Activated T-cell treated with anti-CD3 and anti-CD28 coated beads, Interleukin-2, amount 50 U/mL, for 72 hours (primary cell): ENCODE results near the gene DMRT3. TPM values are rescaled to one million over a fixed set of nuclear protein-coding genes. Genes with fewer than 3 reads are reported as not detected.
A peak's percentile ranks its signal among the peaks of the same experiment; 100 is the strongest.

Experiments
- ATAC-seq, 2 donors: fragments of 150-1000 bp; cut with Tn5 transposase; replicated peaks in 1 of 2; 2 replicates each; pipeline ENCODE4 v1.10.0; 2021; ENCODE audit warnings: moderate library complexity in 2 of 2, mild to moderate bottlenecking in 1 of 2
- DNase-seq, 2 donors: peaks; one replicate each; pipeline ENCODE4 v3.0.0; 2021 to 2022; ENCODE audit warnings: mixed read lengths in 1 of 2
- H3K27ac Mint-ChIP-seq: one replicate; pipeline ENCODE4 v1.8.0; 2022; ENCODE audit warnings: mild to moderate bottlenecking, moderate library complexity, mixed read lengths
- H3K27me3 Mint-ChIP-seq: one replicate; pipeline ENCODE4 v1.8.0; 2022; ENCODE audit warnings: low read depth, mixed read lengths
- H3K36me3 Mint-ChIP-seq, 2 donors: one replicate each; pipeline ENCODE4 v1.8.0; 2022; ENCODE audit warnings: mixed read lengths in 2 of 2, mild to moderate bottlenecking in 1 of 2; ENCODE audit not compliant: insufficient read depth in 2 of 2
- H3K4me1 Mint-ChIP-seq: one replicate; pipeline ENCODE4 v1.8.0; 2022; ENCODE audit warnings: low read depth, mixed read lengths
- H3K4me3 Mint-ChIP-seq, 2 donors: one replicate each; pipeline ENCODE4 v1.8.0; 2022; ENCODE audit warnings: mild to moderate bottlenecking in 2 of 2, mixed read lengths in 2 of 2, moderate library complexity in 2 of 2
- H3K9me3 Mint-ChIP-seq, 2 donors: one replicate each; pipeline ENCODE4 v1.8.0; 2022; ENCODE audit warnings: mixed read lengths in 2 of 2
- total RNA-seq, 2 donors: library from RNA; stranded (reverse); gene quantifications; one replicate each; pipeline ENCODE4 v1.2.3, GENCODE V29; 2022

Gene DMRT3, protein sequence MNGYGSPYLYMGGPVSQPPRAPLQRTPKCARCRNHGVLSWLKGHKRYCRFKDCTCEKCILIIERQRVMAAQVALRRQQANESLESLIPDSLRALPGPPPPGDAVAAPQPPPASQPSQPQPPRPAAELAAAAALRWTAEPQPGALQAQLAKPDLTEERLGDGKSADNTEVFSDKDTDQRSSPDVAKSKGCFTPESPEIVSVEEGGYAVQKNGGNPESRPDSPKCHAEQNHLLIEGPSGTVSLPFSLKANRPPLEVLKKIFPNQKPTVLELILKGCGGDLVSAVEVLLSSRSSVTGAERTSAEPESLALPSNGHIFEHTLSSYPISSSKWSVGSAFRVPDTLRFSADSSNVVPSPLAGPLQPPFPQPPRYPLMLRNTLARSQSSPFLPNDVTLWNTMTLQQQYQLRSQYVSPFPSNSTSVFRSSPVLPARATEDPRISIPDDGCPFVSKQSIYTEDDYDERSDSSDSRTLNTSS
- not detected for total RNA-seq

DNA sequence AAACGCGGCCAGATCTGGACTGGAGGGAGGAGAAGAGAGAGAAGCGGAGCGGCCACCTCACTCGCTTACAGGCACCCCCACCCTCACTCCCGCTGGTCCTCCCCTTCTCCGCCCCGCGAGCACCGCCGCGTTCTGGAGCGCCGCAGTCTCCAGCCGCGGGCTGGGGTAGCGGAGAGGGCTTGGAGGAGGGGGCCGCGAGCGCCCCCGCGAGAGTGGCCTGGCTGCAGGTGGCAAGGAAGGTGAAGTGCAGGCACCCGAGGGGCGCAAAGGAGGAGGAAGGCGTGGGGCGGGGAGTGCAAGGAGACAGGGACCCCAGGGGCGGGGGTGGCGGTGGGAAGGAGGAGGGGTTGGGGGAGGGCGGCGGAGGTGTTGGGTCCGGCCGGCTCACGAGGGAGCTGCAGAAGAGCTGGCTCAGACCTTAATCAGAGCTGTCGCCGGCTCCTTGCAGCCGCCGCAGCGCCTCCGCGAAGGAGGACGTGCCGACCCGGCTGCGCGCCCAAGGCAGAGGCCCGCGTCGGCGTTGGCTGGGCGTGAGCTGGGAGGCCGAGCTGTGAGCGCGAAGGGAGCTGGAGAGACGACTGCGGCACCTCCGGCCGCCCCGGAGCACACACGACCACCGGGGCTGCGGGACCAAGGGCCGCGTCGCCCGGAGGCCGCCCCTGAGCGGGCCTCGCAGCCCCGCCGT is at the start of gene DMRT3:
DMRT3 (plus strand) TSS at position 398 of the 685 bp plus-strand sequence. CDS start 347 bp downstream, outside the sequence.
- ATAC-seq (peak; percentile 12 to 36), DNase-seq (peak in 1 of 2 donors; percentile 23)
- Mint-ChIP-seq H3K27ac (no peak within 1 kb of the TSS), H3K27me3 (peaks cover 77% of the 10 kb centered on the region), H3K4me3 (peak within 1 kb of the TSS; percentile 54 to 68), H3K9me3 (no peaks in the 10 kb centered on the region), H3K4me1 (peaks cover 25% of the 10 kb centered on the region), H3K36me3 (peaks cover 0 to 9% of the 10 kb centered on the region in 2 donors)

DNA sequence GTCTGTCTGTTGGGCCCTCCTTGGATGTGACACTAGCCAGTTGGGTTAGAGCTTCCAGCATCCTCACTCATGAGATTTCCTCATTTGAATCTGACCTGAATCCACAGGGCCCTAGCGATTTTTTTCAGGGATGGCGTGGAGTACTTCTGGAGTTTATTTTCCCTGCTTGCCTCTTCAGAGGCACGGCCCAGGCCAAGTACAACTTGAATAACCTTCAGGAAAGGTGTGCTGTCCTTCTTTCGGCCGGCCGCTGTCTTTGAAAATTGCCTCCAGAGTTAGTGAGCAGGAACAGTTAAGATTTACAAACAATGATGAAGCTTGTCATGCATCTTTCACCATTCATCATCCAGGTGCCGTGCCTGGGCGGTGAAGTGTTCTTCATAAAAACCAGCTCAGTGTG is 49.5 kb upstream of the DMRT3 start:
- H3K4me3 Mint-ChIP-seq: no peak overlapping the region
- ATAC-seq: no peak
- no peaks in the 10 kb centered on the region for H3K9me3 Mint-ChIP-seq
- no peaks in the 10 kb centered on the region for H3K4me1 Mint-ChIP-seq
- no peak for DNase-seq
- H3K27ac Mint-ChIP-seq: no peak overlapping the region
- peaks cover 33% of the 10 kb centered on the region for H3K27me3 Mint-ChIP-seq
- H3K36me3 Mint-ChIP-seq: no peaks in the 10 kb centered on the region

DNA sequence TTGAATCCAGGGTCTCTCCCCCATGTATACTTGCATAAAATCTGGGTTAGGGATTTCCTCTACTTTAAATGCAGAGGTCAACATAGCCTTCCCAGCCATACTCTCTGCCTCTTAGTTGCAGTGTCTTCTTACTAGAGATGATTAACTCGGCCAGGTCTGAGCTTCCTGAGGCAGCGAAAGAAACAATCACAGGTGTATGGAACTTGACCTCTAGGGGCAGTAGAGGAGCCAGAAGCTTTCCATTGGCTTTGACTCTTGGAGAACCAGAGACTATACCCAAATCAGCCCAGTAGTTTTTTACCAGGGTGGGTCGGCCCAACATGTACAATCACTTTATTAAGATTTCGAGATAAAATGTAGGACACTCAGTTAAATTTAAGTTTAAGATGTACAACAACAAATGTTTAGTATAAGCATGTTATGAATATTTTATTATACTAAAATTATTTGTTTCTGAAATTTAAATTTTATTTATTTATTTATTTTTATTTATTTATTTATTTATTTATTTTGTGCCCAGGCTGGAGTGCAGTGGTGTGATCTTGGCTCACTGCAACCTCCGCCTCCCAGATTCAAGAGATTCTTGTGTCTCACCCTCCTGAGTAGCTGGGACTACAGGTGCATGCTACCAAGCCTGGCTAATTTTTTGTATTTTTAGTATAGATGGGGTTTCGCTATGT is 48.0 kb upstream of the DMRT3 start:
- Mint-ChIP-seq H3K4me1 (no peaks in the 10 kb centered on the region), H3K9me3 (no peaks in the 10 kb centered on the region), H3K4me3 (no peak overlapping the region), H3K27me3 (peaks cover 37% of the 10 kb centered on the region), H3K27ac (no peak overlapping the region), H3K36me3 (no peaks in the 10 kb centered on the region)
- no peak for ATAC-seq
- DNase-seq: peak in 1 of 2 donors; percentile 2

DNA sequence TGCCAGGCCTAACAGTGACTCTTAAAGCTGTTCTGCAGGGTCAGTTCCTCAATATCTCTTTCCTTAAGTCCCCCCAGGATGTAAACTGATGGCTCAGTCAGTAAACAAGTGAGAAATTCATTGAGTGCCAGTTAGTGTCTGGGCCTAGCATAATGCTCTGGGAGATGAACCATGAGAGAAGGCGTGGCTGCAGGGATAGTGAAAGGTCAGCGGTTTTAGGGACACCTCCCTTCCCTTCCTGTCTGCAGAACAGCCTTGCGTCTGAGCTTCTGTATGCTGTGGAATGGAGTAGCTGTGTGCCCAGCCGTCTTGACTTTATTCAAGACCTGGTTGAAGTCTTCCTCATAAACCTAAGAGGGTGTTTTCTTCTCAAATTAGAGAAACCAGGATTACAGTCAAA is 46.7 kb upstream of the DMRT3 start:
- Mint-ChIP-seq H3K36me3 (no peaks in the 10 kb centered on the region), H3K27ac (no peak overlapping the region), H3K27me3 (peaks cover 46% of the 10 kb centered on the region), H3K9me3 (no peaks in the 10 kb centered on the region), H3K4me3 (no peak overlapping the region), H3K4me1 (no peaks in the 10 kb centered on the region)
- ATAC-seq: no peak
- no peak for DNase-seq

DNA sequence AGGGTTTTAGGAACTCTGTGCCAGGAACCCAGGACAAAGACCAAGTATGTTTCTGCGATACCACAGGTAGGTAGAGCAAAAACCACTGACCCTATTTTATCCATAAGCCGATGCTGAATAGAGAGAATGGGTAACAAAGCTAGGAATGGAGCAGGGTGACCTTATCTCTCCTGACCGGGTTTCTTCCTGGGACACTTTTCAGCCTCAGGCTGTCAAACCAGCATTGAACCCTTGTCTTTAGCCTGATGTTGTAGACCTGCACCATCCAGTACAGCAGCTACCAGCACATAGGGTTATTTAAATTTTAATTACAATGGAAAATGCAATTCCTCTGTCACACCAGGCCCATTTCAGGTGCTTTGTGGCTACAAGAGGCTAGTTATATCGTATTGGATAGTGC is 43.1 kb upstream of the DMRT3 start:
- H3K27me3 Mint-ChIP-seq: peaks cover 68% of the 10 kb centered on the region
- no peaks in the 10 kb centered on the region for H3K4me1 Mint-ChIP-seq
- DNase-seq (no peak), ATAC-seq (no peak)
- no peak overlapping the region for H3K27ac Mint-ChIP-seq
- H3K9me3 Mint-ChIP-seq: no peaks in the 10 kb centered on the region
- H3K36me3 Mint-ChIP-seq: no peaks in the 10 kb centered on the region
- H3K4me3 Mint-ChIP-seq: no peak overlapping the region

DNA sequence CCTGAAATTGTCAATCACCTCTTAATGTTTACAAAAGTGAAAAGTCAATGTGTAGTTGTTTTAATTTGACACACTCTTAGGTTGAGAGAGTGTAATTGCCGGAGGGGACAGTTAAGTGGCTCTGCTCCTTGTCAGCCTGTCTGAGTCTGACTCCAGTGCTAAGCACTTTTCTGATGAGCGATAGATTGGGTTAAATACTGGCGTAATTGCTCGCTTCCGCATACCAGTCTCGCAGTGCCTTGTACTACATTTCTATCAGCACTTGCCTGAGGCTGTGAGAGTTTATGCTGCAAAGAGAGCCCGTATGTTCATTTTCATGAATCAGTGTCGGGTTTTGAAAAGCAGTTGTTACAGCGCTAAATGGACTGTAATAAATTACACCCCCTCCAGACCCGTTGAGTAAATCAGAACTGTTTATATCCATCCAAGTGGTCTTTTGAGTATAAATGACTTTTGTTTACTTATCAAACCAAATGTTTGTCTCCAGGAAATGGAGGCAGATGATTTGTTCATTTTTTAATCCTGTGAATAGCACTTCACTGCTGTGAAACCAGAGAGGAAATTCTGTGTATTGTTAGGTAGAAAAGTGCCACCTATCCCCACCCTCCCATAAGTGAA is 41.0 kb upstream of the DMRT3 start:
- ATAC-seq (no peak), DNase-seq (no peak)
- Mint-ChIP-seq H3K4me3 (no peak overlapping the region), H3K36me3 (peaks cover 2 to 4% of the 10 kb centered on the region in 2 donors), H3K27me3 (peaks cover 77% of the 10 kb centered on the region), H3K9me3 (peaks cover 5 to 7% of the 10 kb centered on the region in 2 donors), H3K4me1 (no peaks in the 10 kb centered on the region), H3K27ac (no peak overlapping the region)

DNA sequence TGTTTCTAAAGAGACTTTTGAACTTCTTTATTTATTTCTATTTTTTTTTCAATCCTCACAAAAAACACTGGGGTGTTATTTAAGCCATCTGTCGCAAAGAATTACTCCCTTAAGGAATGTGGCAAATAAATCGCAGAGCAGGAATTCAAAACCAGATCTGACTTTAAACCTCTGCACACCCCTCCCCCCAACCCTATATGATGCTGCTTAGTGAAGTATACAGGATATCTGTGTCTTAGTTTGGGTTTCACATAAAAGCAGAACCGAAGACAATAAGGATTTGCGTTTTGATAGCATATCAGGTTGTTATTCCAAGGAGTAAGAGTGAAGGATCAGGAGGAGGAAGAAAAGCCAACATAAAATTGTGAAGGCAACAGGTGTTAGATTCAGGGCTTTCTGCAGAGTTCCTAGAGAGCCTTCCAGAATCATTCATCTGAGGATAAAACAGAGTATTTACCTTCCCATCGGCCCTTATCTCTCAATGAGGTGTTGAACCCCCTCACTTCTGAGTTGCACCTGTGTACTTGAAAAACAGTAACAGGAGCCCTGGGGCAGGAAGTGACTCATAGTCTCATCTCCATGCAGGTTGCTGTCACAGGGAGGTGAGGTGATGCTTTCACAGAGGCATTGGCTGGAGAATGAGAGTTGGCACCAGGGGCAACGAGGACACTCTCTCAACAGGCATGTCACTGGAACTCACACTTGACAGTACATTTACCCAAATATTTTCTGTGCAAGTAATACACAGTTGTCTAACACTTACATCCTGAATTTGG is 33.5 kb upstream of the DMRT3 start:
- H3K9me3 Mint-ChIP-seq: peaks cover 5 to 7% of the 10 kb centered on the region in 2 donors
- no peak overlapping the region for H3K27ac Mint-ChIP-seq
- no peaks in the 10 kb centered on the region for H3K4me1 Mint-ChIP-seq
- no peak overlapping the region for H3K4me3 Mint-ChIP-seq
- ATAC-seq (peak; percentile 32 to 47), DNase-seq (peak in 1 of 2 donors; percentile 3)
- peaks cover 46% of the 10 kb centered on the region for H3K27me3 Mint-ChIP-seq
- H3K36me3 Mint-ChIP-seq: peaks cover 2 to 4% of the 10 kb centered on the region in 2 donors

DNA sequence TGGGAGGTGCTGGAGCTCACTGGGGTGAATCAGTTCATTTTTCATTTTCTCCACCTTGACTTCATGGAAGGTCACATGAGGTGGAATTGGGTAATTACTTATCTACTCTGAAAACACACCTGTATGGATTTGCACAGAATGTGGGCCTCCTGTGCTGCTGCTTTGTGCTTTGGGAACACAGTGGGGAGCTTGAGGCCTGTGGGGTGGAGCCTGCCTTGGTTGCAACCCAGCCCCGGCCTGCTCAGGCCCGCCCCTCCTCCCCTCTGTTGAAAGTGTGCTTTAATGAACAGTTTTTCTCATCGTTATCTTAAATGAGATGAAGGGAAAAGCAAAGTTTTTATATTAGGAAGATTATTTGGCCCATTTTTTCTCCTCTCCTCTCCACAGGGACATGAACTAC is 28.5 kb upstream of the DMRT3 start:
- Mint-ChIP-seq H3K36me3 (no peaks in the 10 kb centered on the region), H3K4me3 (no peak overlapping the region), H3K9me3 (no peaks in the 10 kb centered on the region), H3K27me3 (peaks cover 36% of the 10 kb centered on the region), H3K27ac (no peak overlapping the region), H3K4me1 (no peaks in the 10 kb centered on the region)
- DNase-seq: no peak
- ATAC-seq: no peak

DNA sequence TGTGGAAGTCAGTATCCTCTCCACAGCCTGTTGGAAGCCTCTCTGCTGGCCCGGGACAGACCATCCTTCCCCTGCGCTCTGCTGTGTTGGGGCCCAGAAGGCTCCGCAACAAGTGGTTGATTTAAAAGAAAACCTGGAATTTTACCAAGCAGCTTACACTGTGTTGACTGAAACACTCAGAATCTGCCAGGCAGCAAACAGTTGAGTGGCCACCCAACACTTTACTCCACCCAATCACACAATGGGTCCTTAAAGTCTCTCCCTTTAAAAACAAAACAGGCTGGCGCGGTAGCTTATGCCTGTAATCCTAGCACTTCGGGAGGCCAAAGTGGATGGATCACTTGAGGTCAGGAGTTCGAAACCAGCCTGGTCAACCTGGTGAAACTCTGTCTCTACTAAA is 28.0 kb upstream of the DMRT3 start:
- Mint-ChIP-seq H3K27me3 (peaks cover 31% of the 10 kb centered on the region), H3K27ac (no peak overlapping the region), H3K4me1 (no peaks in the 10 kb centered on the region), H3K4me3 (no peak overlapping the region), H3K36me3 (no peaks in the 10 kb centered on the region), H3K9me3 (no peaks in the 10 kb centered on the region)
- no peak for DNase-seq
- ATAC-seq: no peak

DNA sequence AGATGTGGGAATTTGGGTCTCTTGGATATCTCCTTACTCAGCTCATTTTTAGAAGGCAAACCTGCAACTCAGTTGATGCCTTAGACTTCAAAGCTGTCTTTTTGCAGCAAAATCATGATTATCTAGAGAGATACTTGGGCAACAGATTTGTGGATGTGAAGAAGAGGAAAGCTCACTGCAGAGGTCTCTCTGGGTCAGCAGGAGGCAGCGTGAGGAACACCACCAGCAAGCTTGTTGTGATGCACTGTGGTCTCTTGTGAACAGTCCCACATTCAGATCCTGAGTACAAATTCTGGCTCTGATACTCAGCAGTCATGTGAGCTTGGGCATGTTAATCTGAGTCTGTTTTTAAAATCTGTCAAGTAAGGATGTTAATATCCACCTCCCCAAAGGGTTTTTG is 26.3 kb upstream of the DMRT3 start:
- Mint-ChIP-seq H3K27ac (no peak overlapping the region), H3K36me3 (no peaks in the 10 kb centered on the region), H3K27me3 (peaks cover 25% of the 10 kb centered on the region), H3K4me3 (no peak overlapping the region), H3K9me3 (no peaks in the 10 kb centered on the region), H3K4me1 (no peaks in the 10 kb centered on the region)
- DNase-seq (no peak), ATAC-seq (no peak)

DNA sequence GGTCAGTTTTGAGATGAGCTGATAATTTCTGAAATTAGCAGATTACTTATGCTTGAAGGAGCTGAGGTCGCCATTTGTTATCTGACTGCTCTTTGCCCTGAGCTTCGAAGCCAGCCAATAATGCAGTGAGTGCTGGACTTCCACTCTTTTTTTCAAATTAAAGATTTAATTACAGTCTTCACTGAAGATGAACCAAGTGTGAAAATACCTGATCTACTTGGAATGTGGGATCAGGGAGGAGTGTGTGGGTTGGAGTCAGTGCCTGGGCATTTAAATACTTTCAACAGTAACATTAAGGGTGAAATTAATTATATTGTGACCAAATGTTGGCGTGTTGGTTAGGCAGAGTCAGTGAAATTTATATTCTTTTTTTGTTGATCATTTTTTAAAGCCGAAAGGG is 23.9 kb upstream of the DMRT3 start:
- no peaks in the 10 kb centered on the region for H3K4me1 Mint-ChIP-seq
- no peak overlapping the region for H3K4me3 Mint-ChIP-seq
- H3K9me3 Mint-ChIP-seq: no peaks in the 10 kb centered on the region
- no peak for ATAC-seq
- no peaks in the 10 kb centered on the region for H3K36me3 Mint-ChIP-seq
- DNase-seq: no peak
- peaks cover 25% of the 10 kb centered on the region for H3K27me3 Mint-ChIP-seq
- H3K27ac Mint-ChIP-seq: no peak overlapping the region

DNA sequence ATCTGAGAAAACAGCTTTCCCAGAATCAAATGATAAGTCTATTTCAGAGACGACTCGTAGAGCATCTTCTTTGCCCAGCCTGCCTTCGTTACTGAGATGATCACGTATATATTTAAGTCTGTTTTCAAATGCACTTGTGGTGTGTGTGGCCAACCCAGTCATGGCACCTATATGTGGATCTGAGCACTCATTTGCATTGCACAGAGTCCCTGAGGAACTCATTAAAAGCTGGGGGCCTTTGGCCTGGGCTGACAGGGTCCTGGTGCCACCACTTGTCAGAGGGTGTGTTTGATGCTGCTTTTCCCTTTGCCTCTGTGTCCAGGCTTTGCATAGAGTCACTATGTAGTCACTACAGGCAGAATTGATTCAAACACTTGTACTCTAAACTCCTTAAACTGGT is 17.4 kb upstream of the DMRT3 start:
- ATAC-seq (no peak), DNase-seq (no peak)
- H3K36me3 Mint-ChIP-seq: no peaks in the 10 kb centered on the region
- H3K27ac Mint-ChIP-seq: no peak overlapping the region
- H3K4me3 Mint-ChIP-seq: no peak overlapping the region
- no peaks in the 10 kb centered on the region for H3K9me3 Mint-ChIP-seq
- peaks cover 4% of the 10 kb centered on the region for H3K4me1 Mint-ChIP-seq
- peaks cover 30% of the 10 kb centered on the region for H3K27me3 Mint-ChIP-seq
